BLaER1 (cell line): ENCODE data around the gene SNED1.

Source experiments
- H3K27ac ChIP-seq: shearing (Covaris generic); formaldehyde crosslinking; 2 replicates; pipeline ENCODE4 v1.8.1; 2022
- H3K27me3 ChIP-seq: shearing (Covaris generic); formaldehyde crosslinking; 2 replicates; pipeline ENCODE4 v1.8.1; 2022
- H3K36me3 ChIP-seq: shearing (Covaris generic); formaldehyde crosslinking; 2 replicates; pipeline ENCODE4 v1.8.1; 2022
- H3K4me1 ChIP-seq: shearing (Covaris generic); formaldehyde crosslinking; 2 replicates; pipeline ENCODE4 v1.8.1; 2022
- H3K4me2 ChIP-seq: shearing (Covaris generic); formaldehyde crosslinking; 2 replicates; pipeline ENCODE4 v1.8.1; 2022
- H3K4me3 ChIP-seq: shearing (Covaris generic); formaldehyde crosslinking; 2 replicates; pipeline ENCODE4 v1.8.1; 2022
- H3K9ac ChIP-seq: shearing (Covaris generic); formaldehyde crosslinking; 2 replicates; pipeline ENCODE4 v1.8.1; 2022
- H3K9me3 ChIP-seq: shearing (Covaris generic); formaldehyde crosslinking; 2 replicates; pipeline ENCODE4 v1.8.1; 2022
- H4K20me1 ChIP-seq: shearing (Covaris generic); formaldehyde crosslinking; 2 replicates; pipeline ENCODE4 v1.8.1; 2022
- Cebpa-rat ChIP-seq: shearing (Covaris generic); IDR thresholded peaks from 2 replicates; pipeline ENCODE4 v1.8.1; 2022

Gene SNED1

DNA sequence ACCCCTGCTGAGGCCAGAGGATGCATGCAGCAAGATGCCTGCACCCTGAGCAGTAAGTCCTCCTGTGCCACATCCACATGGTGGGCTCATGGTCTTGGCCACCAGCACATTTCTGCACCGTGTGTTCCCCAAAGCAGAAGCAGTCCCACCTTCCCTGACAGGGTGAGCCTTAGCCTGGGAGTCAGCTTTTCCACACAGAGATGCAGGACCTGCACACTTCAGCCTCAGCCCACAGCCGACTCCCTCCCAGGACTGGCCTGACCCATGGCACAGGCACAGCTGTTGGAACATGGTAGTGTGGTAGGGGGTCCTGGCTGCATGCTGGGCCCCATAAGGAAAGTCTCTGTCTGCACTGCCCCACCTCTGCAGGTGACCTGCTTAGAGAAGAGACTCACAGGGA lies 5.0 kb downstream of the SNED1 start:
- H3K27me3 ChIP-seq, result peaks cover 26% of the 10 kb centered on the region
- H3K4me2 ChIP-seq, result no peak overlapping the region
- H4K20me1 ChIP-seq, result peaks cover 16% of the 10 kb centered on the region
- no peak overlapping the region for H3K27ac ChIP-seq
- H3K9ac ChIP-seq, result no peak overlapping the region
- TF ChIP-seq Cebpa-rat, result no peak
- 0 out of 2 replicates have a peak, but pooled peaks cover 6% of the 10 kb centered on the region for H3K36me3 ChIP-seq
- H3K9me3 ChIP-seq, result peaks cover 35% of the 10 kb centered on the region
- H3K4me3 ChIP-seq, result no peak overlapping the region
- H3K4me1 ChIP-seq, result peaks cover 33% of the 10 kb centered on the region

DNA sequence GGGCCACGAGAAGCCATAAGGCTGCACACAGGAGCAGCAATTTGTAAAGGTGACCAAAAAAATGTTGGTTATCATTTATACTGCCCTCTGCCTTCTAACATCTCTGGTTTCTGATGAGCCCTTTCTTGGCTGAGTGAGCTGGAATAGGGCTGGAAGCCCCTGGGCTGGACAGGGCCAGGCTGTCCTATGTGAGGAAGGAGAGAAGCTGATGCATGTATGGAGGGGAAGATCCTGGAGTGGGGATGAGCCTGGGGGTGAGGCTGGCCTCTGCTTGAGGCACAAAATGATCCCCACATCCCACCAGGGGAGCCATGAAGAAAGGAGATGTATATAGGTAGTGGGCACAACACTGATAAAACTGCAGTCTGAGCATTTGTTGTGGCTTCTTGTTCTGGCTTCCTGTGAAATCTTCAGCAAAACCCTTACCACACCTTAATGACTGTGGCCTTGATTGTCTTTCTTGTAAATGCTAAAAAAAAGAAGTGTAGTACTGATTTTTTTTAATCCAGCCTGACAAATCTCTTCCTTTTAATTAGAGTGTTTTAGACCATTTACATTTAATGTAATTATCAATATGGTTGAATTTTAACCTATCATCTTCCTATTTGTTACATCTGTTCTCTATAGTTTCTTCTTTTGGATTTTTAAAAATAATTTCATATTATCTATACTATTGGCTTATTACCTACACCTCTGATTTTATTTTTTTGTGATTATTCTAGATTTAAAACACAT lies 5.6 kb downstream of the SNED1 start:
- no peak for TF ChIP-seq Cebpa-rat
- Histone ChIP-seq H4K20me1 (peaks cover 14% of the 10 kb centered on the region), H3K9ac (no peak overlapping the region), H3K4me1 (peaks cover 34% of the 10 kb centered on the region), H3K36me3 (0 out of 2 replicates have a peak, but pooled peaks cover 6% of the 10 kb centered on the region), H3K4me3 (peak overlapping the region; percentile 23; the same call in 1 of the 2 replicates), H3K27me3 (peaks cover 20% of the 10 kb centered on the region), H3K27ac (no peak overlapping the region), H3K9me3 (peaks cover 35% of the 10 kb centered on the region), H3K4me2 (no peak overlapping the region)

DNA sequence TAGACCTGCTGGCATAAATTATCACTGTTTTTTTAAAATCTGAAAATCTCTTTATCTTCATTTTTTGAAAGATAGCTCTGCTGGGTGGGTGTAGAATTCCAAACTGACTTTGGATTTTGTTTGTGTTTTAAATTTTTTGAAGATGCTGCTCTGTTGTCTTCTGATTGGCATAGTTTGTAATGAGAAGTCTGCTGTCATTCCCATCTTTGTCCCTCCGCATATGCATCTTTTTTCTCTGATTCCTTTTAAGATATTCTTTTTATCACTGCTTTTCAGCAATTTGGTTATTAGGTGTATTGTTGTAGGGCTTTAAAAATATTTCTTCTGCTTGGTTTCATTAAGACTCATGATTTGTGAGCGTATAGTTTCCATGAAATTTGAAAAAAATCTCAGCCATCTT lies 7.2 kb downstream of the SNED1 start:
- Histone ChIP-seq H3K4me3 (no peak overlapping the region), H4K20me1 (no peaks in the 10 kb centered on the region), H3K9me3 (peaks cover 35% of the 10 kb centered on the region), H3K27me3 (peaks cover 4% of the 10 kb centered on the region), H3K9ac (no peak overlapping the region), H3K27ac (no peak overlapping the region), H3K4me2 (no peak overlapping the region), H3K4me1 (peaks cover 42% of the 10 kb centered on the region), H3K36me3 (0 out of 2 replicates have a peak, but pooled peaks cover 6% of the 10 kb centered on the region)
- TF ChIP-seq Cebpa-rat, result no peak

DNA sequence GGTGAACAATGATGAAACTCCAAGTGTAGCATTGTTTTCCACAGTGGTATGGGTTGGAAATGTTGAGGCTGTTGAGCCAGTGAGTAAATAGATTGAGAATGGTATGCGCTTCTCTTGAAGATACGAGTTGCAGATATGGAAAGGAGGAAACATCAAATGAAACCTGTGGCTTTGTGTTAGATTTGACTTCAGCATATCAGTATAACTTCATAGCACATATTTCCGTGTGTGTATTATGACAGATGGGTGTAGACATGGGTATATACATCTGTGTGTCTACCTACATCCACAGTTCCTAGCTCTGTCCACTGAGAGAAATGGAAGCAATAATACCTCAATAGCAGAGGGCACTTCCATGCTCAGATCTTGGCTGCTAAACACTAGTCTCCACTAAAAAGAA lies 8.0 kb downstream of the SNED1 start:
- H4K20me1 ChIP-seq, result no peaks in the 10 kb centered on the region

DNA sequence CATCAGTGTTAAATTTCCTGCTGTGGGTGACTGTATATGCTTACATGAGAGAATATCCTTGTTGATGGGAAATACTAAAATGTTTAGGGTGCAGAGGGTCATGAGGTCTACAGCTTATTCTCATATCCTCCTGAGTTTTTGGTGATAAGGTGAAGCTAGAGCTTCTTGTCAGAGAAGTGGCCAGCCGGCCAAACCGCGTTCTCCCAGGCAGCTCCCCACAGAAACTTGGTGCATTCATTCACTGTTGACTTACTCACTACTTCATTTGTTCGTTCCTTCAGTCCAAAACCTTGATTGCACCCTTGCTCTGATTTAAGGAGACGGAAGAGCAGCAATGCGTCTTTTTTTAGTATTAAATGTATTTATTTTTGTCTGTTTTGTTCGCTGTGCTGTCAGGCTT lies 8.7 kb downstream of the SNED1 start:
- no peak for TF ChIP-seq Cebpa-rat
- no peak overlapping the region for H3K27ac ChIP-seq
- peaks cover 35% of the 10 kb centered on the region for H3K9me3 ChIP-seq

More for the DNA sequence above, 8.0 kb downstream of the SNED1 start:
- Histone ChIP-seq H3K4me3 (no peak overlapping the region), H3K27ac (no peak overlapping the region), H3K9me3 (peaks cover 35% of the 10 kb centered on the region), H3K9ac (no peak overlapping the region), H3K36me3 (0 out of 2 replicates have a peak, but pooled peaks cover 6% of the 10 kb centered on the region), H3K4me2 (no peak overlapping the region), H3K4me1 (peaks cover 51% of the 10 kb centered on the region), H3K27me3 (no peaks in the 10 kb centered on the region)
- TF ChIP-seq Cebpa-rat, result no peak

DNA sequence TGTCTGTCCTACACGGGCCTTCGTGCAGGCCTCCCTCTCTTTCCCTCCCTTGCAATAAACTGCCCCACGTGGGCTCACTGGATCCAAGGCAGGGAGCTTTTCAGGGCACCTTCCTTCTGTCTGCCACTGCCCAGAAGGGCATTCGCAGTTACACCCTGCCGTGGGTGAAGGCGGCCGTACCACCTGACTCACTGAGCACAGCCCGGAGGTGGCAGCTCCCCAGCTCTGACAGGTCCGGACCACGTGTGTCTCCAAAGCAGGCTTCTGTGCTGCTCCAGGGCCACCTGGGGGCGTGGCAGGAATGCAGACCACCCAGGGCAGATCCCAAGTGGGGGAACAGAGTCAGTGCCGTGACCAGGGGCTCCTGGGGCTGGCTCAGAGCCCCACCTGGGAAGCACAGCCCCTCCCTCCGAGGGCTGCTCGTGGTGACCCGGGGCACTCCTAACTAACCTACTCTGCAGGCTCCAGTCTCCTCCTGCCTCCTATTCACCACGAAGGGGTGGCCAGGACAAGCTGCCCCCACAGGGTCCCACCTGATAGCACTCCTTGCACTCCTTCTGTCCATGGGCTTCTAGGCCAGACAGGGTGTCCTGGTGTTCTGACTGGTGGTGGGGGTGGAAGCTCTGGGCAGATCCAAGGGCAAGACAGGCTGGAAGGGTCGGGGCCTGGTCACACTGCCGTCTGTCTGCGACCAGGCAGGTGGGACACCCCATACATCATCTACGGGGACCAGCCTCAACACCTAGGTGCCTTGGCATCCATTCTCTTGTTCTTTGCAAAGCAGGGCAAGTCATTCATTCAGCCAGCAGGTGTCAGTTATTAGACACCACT lies 9.7 kb downstream of the SNED1 start:
- TF ChIP-seq Cebpa-rat, result no peak
- 0 out of 2 replicates have a peak overlapping the region, but pooled peaks have one; percentile 28 for H3K9ac ChIP-seq
- peak overlapping the region; percentile 87; the same call in 1 of the 2 replicates for H3K27ac ChIP-seq
- peaks cover 62% of the 10 kb centered on the region for H3K4me1 ChIP-seq
- H3K36me3 ChIP-seq, result 0 out of 2 replicates have a peak, but pooled peaks cover 6% of the 10 kb centered on the region
- peak overlapping the region; percentile 93 for H3K4me2 ChIP-seq
- no peak overlapping the region for H3K4me3 ChIP-seq
- H3K9me3 ChIP-seq, result peaks cover 29% of the 10 kb centered on the region
- H4K20me1 ChIP-seq, result no peaks in the 10 kb centered on the region
- H3K27me3 ChIP-seq, result no peaks in the 10 kb centered on the region

More for the DNA sequence above, 8.7 kb downstream of the SNED1 start:
- Histone ChIP-seq H3K4me1 (peaks cover 58% of the 10 kb centered on the region), H3K36me3 (0 out of 2 replicates have a peak, but pooled peaks cover 6% of the 10 kb centered on the region), H3K4me3 (no peak overlapping the region), H3K27me3 (no peaks in the 10 kb centered on the region), H3K9ac (no peak overlapping the region), H4K20me1 (no peaks in the 10 kb centered on the region), H3K4me2 (peak overlapping the region; percentile 93)

DNA sequence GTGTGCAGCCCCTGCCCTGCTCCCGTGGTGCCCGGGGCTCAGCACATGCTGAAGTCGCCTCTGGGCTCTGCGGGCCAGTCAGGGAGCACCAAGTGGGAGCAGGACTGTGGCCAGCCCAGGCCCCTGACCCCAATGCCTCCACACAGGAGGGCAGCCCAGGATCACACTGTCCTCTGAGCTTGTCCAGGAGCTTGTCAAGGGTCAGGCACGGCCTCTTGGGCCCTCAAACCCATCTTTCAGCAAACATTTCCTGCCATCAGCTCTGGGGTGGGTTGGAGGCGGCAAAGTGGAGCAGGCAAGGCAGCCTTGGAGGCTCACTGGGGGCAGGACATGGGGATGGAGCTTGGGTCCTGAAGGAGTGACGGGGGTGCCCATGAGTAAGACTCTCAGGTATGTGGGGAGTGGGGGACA lies 10.3 kb downstream of the SNED1 start:
- Histone ChIP-seq H3K27me3 (no peaks in the 10 kb centered on the region), H3K36me3 (0 out of 2 replicates have a peak, but pooled peaks cover 3% of the 10 kb centered on the region), H3K4me1 (peaks cover 62% of the 10 kb centered on the region), H3K4me2 (peak overlapping the region; percentile 93), H3K27ac (peak overlapping the region; percentile 87; the same call in 1 of the 2 replicates), H3K4me3 (no peak overlapping the region), H4K20me1 (no peaks in the 10 kb centered on the region), H3K9me3 (peaks cover 23% of the 10 kb centered on the region), H3K9ac (peak overlapping the region; percentile 28; the same call in 1 of the 2 replicates)
- no peak for TF ChIP-seq Cebpa-rat

DNA sequence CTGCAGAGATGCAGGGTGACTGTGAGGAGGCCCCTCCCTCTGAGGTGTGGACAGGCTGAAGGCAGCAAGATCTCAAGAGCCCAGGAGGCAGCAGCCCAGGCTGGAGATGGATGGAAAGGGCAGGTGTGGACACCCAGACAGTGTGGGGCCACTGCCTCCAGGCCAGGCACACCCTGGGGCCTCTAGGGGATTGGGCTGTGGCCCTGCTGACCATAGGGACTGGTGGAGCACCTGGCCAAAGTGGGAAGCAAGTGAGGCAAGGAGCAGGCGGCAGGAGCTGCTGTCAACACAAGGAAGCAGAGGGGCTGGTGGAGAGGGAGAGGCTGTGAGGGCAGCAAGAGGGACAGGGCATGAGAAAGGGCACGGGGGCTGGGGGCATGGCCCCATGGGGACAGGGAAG lies 10.8 kb downstream of the SNED1 start:
- Histone ChIP-seq H3K27me3 (no peaks in the 10 kb centered on the region), H3K4me3 (peak overlapping the region; percentile 47), H3K4me1 (peaks cover 62% of the 10 kb centered on the region), H3K9me3 (peaks cover 18% of the 10 kb centered on the region), H3K4me2 (peak overlapping the region; percentile 93), H3K9ac (peak overlapping the region; percentile 71), H3K27ac (peak overlapping the region; percentile 87), H4K20me1 (no peaks in the 10 kb centered on the region), H3K36me3 (no peaks in the 10 kb centered on the region)
- no peak for TF ChIP-seq Cebpa-rat

DNA sequence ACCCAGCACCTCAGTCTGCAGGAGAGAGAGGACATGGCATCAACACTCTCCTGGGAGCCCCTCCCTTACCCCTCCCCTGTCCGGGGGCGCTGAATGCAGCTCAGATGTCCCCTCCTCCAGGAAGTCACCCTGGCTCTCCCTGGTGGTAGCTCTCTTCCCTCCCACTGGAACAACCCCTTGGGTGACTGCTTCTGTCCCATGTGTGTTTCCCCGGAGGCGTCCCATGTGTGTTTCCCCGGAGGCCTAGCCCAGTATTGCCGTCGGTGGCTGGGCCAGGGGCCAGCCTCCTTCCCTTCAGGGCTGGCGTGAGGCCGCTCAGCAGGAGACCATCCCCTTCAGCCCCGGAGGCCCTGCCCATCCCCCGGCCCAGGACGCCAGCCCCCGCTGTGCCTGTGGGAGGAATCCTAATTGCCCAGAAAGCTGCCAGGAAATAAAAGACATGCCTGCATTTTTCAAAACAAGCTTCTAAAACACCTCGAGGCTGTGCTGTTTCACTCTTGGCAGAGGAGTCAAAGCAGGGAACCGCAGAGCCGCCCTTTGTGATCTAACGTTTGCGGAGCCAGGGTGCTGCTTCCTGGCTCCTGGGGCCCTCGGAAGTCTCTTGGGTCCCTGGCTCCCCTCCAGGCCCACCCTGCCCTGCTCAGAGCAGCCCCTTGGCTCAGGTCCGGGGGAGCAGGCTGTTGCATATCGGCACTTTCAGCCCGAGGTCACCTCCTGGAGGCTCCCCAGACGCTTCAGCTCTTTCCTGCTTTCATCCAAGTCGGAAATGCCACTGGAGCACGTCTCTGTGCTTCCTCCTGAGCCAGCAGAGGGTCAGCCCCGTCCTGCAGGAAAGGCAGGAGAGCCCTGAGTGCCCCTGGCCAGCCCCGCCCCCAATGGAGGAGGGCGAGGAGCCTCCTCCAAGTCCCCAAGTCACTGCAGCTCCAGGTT lies 11.4 kb downstream of the SNED1 start:
- peak overlapping the region; percentile 93 for H3K4me2 ChIP-seq
- H3K36me3 ChIP-seq, result no peaks in the 10 kb centered on the region
- peak overlapping the region; percentile 87 for H3K27ac ChIP-seq
- no peaks in the 10 kb centered on the region for H3K27me3 ChIP-seq
- peak overlapping the region; percentile 47 for H3K4me3 ChIP-seq
- no peak for TF ChIP-seq Cebpa-rat
- no peaks in the 10 kb centered on the region for H4K20me1 ChIP-seq
- H3K9me3 ChIP-seq, result peaks cover 11% of the 10 kb centered on the region
- H3K4me1 ChIP-seq, result peaks cover 62% of the 10 kb centered on the region
- H3K9ac ChIP-seq, result peak overlapping the region; percentile 71
